HepG2 (cell line): ENCODE results near the gene PYGO1. TPM values are rescaled to one million over a fixed set of nuclear protein-coding genes. Genes with fewer than 3 reads are reported as not detected.

Experiments used
- ATAC-seq: fragments of 200-7000 bp; cut with Tn5 transposase; 3 replicates; pipeline ENCODE4 v1.9.1; 2020; ENCODE audit warnings: mild to moderate bottlenecking, moderate library complexity
- BruUV-seq: library from RNA; stranded (reverse); fragments of 400-500 nt; replicated peaks from 2 replicates; lab custom pipeline; 2021; lab: Mats Ljungman, UMichigan
- CTCF ChIA-PET: fragments of 300-600 bp; formaldehyde crosslinking; extraction: SDS; loops from one replicate; lab custom pipeline; 2021; ENCODE audit warnings: low total read pairs, inconsistent platforms, low intra/inter-chr PET ratio; lab: Yijun Ruan, JAX
- POLR2A ChIA-PET: fragments of 350-600 bp; sonication (Branson Sonifier 250); formaldehyde crosslinking; loops from one replicate; lab custom pipeline; 2020; ENCODE audit warnings: antibody characterized with exemption, inconsistent platforms; lab: Yijun Ruan, JAX
- DNase-seq: peaks from one replicate; pipeline ENCODE4 v3.0.0-alpha.2; 2015; ENCODE audit warnings: low spot score
- FAIRE-seq: peaks from 3 replicates; lab custom pipeline; 2011; peaks lifted over from hg19 to GRCh38; lab: Jason Lieb, UNC
- H2AFZ ChIP-seq: one replicate; pipeline ENCODE4 v1.6.1; 2011; ENCODE audit warnings: low read length, inconsistent platforms
- H3K27ac ChIP-seq: fragments of 300-600 bp; 3 replicates; pipeline ENCODE4 v1.8.0; 2011; ENCODE audit warnings: mixed run types, mild to moderate bottlenecking, mixed read lengths, low read length, inconsistent platforms; ENCODE audit not compliant: insufficient read depth; ENCODE audit errors: extremely low read length
- H3K27me3 ChIP-seq, 2 experiments: fragments of 200-600 bp in 1 of 2; 2 replicates in 1 of 2; 3 replicates in 1 of 2; pipeline versions ENCODE4 v1.6.0 to v1.8.0; 2011; ENCODE audit warnings: low read length in 2 of 2, mild to moderate bottlenecking in 2 of 2, moderate library complexity in 2 of 2, inconsistent platforms in 1 of 2; ENCODE audit not compliant: insufficient read depth in 2 of 2, control insufficient read depth in 1 of 2
- H3K36me3 ChIP-seq, 2 experiments: fragments of 200-600 bp in 1 of 2; replicated peaks in 1 of 2; 2 replicates in 1 of 2; 3 replicates in 1 of 2; pipeline versions ENCODE4 v1.5.1 to v1.8.0; 2011; ENCODE audit warnings: low read length in 2 of 2, inconsistent platforms in 1 of 2; ENCODE audit not compliant: insufficient read depth in 2 of 2, control insufficient read depth in 1 of 2
- H3K4me1 ChIP-seq: 2 replicates; pipeline ENCODE4 v1.5.1; 2012; ENCODE audit warnings: low read length, inconsistent platforms; ENCODE audit not compliant: insufficient read depth
- H3K4me2 ChIP-seq: 2 replicates; pipeline ENCODE4 v1.6.0; 2011; ENCODE audit warnings: low read depth, low read length, inconsistent platforms
- H3K4me3 ChIP-seq, 3 experiments: fragments of 200-600 bp in 1 of 3; sonication (generic), shearing (Covaris generic) in 1 of 3; replicated peaks in 1 of 3; 2 replicates each; pipeline ENCODE4 v1.5.1; 2011 to 2016; ENCODE audit warnings: low read length in 3 of 3, inconsistent platforms in 2 of 3, low read depth in 2 of 3, mild to moderate bottlenecking in 2 of 3, control low read depth in 1 of 3, mixed read lengths in 1 of 3; ENCODE audit not compliant: insufficient read depth in 1 of 3
- H3K79me2 ChIP-seq: one replicate; pipeline ENCODE4 v1.6.1; 2011; ENCODE audit warnings: low read length, inconsistent platforms; ENCODE audit not compliant: insufficient read depth
- H3K9ac ChIP-seq: 2 replicates; pipeline ENCODE4 v1.6.0; 2011; ENCODE audit warnings: mild to moderate bottlenecking, low read depth, low read length, inconsistent platforms; ENCODE audit not compliant: insufficient read depth
- H3K9me3 ChIP-seq: 2 replicates; pipeline ENCODE4 v1.5.1; 2012; ENCODE audit warnings: mild to moderate bottlenecking, low read length
- H4K20me1 ChIP-seq: 2 replicates; pipeline ENCODE4 v1.6.0; 2011; ENCODE audit warnings: inconsistent platforms, mild to moderate bottlenecking, low read length, moderate library complexity; ENCODE audit not compliant: insufficient read depth
- CBX1 ChIP-seq: IDR thresholded peaks from one replicate; pipeline ENCODE4 v1.6.1; 2016; ENCODE audit warnings: antibody characterized with exemption, low read depth
- SAFB2 ChIP-seq: sonication (generic); formaldehyde crosslinking; IDR thresholded peaks from 2 replicates; pipeline ENCODE4 v1.5.1; 2020; ENCODE audit warnings: missing genetic modification reagents, low read depth, mild to moderate bottlenecking, borderline replicate concordance
- ZNF660 ChIP-seq: sonication (generic); formaldehyde crosslinking; IDR thresholded peaks from 2 replicates; pipeline ENCODE4 v1.5.1; 2020; ENCODE audit warnings: mild to moderate bottlenecking, low read depth, missing genetic modification reagents, borderline replicate concordance
- ZNF749 ChIP-seq: sonication (generic); formaldehyde crosslinking; IDR thresholded peaks from 2 replicates; pipeline ENCODE4 v1.8.0; 2022; ENCODE audit warnings: mild to moderate bottlenecking, missing genetic modification reagents, moderate library complexity, borderline replicate concordance
- WGBS: methylation state at CpG from one replicate; pipeline ENCODE4 v1.1.6; 2017; ENCODE audit warnings: low lambda C conversion rate; 5-methylcytosine and 5-hydroxymethylcytosine counted together
- in situ Hi-C: cut with HindIII; loops from 2 replicates; pipeline ENCODE4 v1.10.0; 2017; ENCODE audit warnings: low pct_unique_long_range_greater_than_20kb; ENCODE audit not compliant: extremely low pct_ligation_motif_present
- intact Hi-C: fragments of 100-400 bp; cut with micrococcal nuclease; formaldehyde crosslinking; loops from one replicate; pipeline ENCODE4 v1.10.0; 2022; ENCODE audit not compliant: unreplicated experiment
- polyA plus RNA-seq, 8 experiments: library from polyadenylated mRNA; depleted of rRNA in 3 of 8; stranded (reverse) in 7 of 8; unstranded in 1 of 8; fragments of >200 nt; fragmentation: Illumina TruSeq in 4 of 8; extraction: Trizol in 4 of 8; gene quantifications; 2 replicates each; pipeline versions ENCODE4 v1.2.1 to v1.2.3, GENCODE V29; 2011 to 2016; ENCODE audit warnings: low read depth in 4 of 8, missing spikeins in 1 of 8, mixed read lengths in 1 of 8; ENCODE audit not compliant: insufficient read depth in 1 of 8
- total RNA-seq, 5 experiments: library from RNA; depleted of rRNA; stranded (reverse); fragments of >200 nt; fragmentation: Illumina TruSeq; extraction: Trizol; gene quantifications; 2 replicates each; pipeline ENCODE4 v1.2.3, GENCODE V29; 2016; ENCODE audit warnings: low read depth in 1 of 5
- TF ChIP-seq, protein P1 (sequence below): conservative IDR thresholded peaks from 2 replicates; pipeline ENCODE4 v1.6.1; 2018; ENCODE audit warnings: missing genetic modification reagents
- TF ChIP-seq, protein P2 (sequence below): sonication (generic); formaldehyde crosslinking; IDR thresholded peaks from 2 replicates; pipeline ENCODE4 v1.5.0; 2020; ENCODE audit warnings: missing genetic modification reagents
- TF ChIP-seq, protein P3 (sequence below): sonication (generic); formaldehyde crosslinking; IDR thresholded peaks from 2 replicates; pipeline ENCODE4 v1.4.0; 2020; ENCODE audit warnings: missing genetic modification reagents, borderline replicate concordance

Gene PYGO1
- total and polyA plus RNA-seq, 2 of the 13 experiments (the other 11 are each of a cell fraction or from before 2014, with no cell fraction given), result 1.1 to 1.8 TPM

DNA sequence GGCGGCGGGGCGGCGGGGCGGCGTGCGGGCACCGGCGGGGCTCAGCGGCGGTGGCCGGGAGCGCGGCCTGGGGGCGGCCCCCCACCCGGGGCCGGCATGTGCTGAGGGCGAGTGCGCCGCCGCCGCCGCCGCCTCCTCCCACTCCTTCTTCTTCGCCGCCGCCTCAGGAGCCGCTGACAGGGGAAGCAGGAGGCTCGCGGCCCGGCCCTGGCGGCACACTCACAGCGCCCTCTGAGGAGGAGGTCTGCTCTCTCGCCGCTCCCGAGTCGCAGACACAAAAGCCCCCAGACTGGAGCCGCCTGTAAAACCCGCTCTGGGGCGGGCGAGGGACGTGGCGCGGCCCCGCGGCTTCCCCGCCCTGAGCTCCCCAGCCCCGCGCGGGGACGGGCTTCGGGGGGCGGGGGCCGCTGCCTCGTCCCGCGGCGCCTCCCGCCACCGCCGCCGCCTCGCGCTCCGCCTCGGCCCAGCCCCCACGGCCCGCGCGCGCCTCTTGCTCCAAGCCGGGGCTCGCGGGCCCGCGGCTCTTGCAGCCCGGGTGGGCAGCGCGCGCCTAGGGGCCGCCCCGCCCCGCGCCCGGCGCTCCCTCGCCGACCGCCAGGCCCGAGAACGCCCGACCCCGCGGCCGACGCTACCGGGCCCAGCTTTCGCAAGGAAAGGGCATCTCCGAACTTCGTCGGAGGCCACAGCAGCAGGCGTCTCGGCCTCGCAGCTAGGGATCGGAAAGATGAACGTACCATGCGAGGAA, at the start of gene PYGO1 (continued):
- no peak for TF ChIP-seq ZNF660 (CRISPR knock-in tag)
- TF ChIP-seq, protein P1, sequence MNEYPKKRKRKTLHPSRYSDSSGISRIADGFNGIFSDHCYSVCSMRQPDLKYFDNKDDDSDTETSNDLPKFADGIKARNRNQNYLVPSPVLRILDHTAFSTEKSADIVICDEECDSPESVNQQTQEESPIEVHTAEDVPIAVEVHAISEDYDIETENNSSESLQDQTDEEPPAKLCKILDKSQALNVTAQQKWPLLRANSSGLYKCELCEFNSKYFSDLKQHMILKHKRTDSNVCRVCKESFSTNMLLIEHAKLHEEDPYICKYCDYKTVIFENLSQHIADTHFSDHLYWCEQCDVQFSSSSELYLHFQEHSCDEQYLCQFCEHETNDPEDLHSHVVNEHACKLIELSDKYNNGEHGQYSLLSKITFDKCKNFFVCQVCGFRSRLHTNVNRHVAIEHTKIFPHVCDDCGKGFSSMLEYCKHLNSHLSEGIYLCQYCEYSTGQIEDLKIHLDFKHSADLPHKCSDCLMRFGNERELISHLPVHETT (CRISPR knock-in tag), result no peak
- TF ChIP-seq SAFB2, result no peak
- TF ChIP-seq, protein P2, sequence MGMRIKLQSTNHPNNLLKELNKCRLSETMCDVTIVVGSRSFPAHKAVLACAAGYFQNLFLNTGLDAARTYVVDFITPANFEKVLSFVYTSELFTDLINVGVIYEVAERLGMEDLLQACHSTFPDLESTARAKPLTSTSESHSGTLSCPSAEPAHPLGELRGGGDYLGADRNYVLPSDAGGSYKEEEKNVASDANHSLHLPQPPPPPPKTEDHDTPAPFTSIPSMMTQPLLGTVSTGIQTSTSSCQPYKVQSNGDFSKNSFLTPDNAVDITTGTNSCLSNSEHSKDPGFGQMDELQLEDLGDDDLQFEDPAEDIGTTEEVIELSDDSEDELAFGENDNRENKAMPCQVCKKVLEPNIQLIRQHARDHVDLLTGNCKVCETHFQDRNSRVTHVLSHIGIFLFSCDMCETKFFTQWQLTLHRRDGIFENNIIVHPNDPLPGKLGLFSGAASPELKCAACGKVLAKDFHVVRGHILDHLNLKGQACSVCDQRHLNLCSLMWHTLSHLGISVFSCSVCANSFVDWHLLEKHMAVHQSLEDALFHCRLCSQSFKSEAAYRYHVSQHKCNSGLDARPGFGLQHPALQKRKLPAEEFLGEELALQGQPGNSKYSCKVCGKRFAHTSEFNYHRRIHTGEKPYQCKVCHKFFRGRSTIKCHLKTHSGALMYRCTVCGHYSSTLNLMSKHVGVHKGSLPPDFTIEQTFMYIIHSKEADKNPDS, result no peak
- TF ChIP-seq CBX1, result no peak
- no peak for TF ChIP-seq ZNF749
- TF ChIP-seq, all 625 proteins: peak for 5

DNA sequence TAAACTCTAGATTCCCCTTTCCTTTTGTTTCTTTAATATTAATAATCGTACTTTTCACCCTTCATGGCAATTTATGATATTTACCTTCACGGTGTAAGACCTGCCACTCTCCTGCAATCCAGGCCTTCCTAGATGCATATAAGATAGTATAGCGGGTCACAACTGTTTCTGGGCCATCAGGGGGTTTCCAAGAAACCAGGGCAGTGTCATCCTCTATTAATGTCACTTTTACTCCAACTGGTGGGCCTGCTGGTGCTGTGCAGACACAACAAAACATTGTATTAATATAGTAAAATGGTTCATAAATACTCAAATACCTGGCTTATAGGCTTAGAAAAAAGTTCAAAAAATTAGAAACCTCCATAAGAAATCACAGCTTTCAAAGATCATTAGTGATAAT, 48.9 kb upstream of the PYGO1 start:
- ATAC-seq, result no peak
- Histone ChIP-seq H3K9ac (no peak overlapping the region), H3K27me3 (no peaks in the 10 kb centered on the region), H3K4me2 (no peak overlapping the region), H3K4me3 (no peak overlapping the region), H3K27ac (no peak overlapping the region), H3K79me2 (no peaks in the 10 kb centered on the region), H2AFZ (no peak overlapping the region), H3K36me3 (peaks cover 8 to 52% of the 10 kb centered on the region in 2 experiments), H4K20me1 (no peaks in the 10 kb centered on the region), H3K9me3 (no peaks in the 10 kb centered on the region), H3K4me1 (no peaks in the 10 kb centered on the region)
- in situ Hi-C loops (no loop called here), intact Hi-C loops (no loop called here)
- no peak for DNase-seq
- over 99% methylated on average over 3 of the region's 3 CpGs for WGBS
- FAIRE-seq, result no peak
- POLR2A ChIA-PET, result no interaction called here
- CTCF ChIA-PET, result no interaction called here
- no TSS peak for BruUV-seq
- TF ChIP-seq, protein P3, sequence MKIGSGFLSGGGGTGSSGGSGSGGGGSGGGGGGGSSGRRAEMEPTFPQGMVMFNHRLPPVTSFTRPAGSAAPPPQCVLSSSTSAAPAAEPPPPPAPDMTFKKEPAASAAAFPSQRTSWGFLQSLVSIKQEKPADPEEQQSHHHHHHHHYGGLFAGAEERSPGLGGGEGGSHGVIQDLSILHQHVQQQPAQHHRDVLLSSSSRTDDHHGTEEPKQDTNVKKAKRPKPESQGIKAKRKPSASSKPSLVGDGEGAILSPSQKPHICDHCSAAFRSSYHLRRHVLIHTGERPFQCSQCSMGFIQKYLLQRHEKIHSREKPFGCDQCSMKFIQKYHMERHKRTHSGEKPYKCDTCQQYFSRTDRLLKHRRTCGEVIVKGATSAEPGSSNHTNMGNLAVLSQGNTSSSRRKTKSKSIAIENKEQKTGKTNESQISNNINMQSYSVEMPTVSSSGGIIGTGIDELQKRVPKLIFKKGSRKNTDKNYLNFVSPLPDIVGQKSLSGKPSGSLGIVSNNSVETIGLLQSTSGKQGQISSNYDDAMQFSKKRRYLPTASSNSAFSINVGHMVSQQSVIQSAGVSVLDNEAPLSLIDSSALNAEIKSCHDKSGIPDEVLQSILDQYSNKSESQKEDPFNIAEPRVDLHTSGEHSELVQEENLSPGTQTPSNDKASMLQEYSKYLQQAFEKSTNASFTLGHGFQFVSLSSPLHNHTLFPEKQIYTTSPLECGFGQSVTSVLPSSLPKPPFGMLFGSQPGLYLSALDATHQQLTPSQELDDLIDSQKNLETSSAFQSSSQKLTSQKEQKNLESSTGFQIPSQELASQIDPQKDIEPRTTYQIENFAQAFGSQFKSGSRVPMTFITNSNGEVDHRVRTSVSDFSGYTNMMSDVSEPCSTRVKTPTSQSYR (CRISPR knock-in tag), result no peak
